ENCODE data around the gene CCDC7. TPM values are rescaled to one million over a fixed set of nuclear protein-coding genes. Genes with fewer than 3 reads are reported as not detected.
A peak's percentile ranks its signal among the peaks of the same experiment; 100 is the strongest.
"Not testable (repeated sequence)": the region's sequence is repeated elsewhere in the genome, so short reads cannot be mapped to it uniquely, and the experiment has no call there.

The CCDC7 gene
- total RNA-seq, 8 experiments from 2014 or later: 4.1 to 59.0 (median 19.5) TPM

GRCh38 chr10:32621969-32622368 is 176.0 kb downstream of the CCDC7 start:
- no peak overlapping the region for H3K4me3 ChIP-seq
- ATAC-seq (replicated peaks in 6 of 8): no peak
- WGBS, 10 experiments: 0 to 100% (median 83%) methylated on average over 1 of the region's 1 CpG; no CpG with 5 or more reads in 2 of the 10 experiments
- in situ Hi-C loops (cut with MboI; ENCODE audit: low pct_unique_long_range_greater_than_20kb in 2 of 9, low sequenced_read_pairs in 9 of 9, unreplicated experiment in 9 of 9): no loop called here
- H3K27ac ChIP-seq: no peak overlapping the region
- no peaks in the 10 kb centered on the region for H3K4me1 ChIP-seq (replicated peaks in 1 of 2)

GRCh38 chr10:32622409-32622808 is 176.5 kb downstream of the CCDC7 start:
- in situ Hi-C loops (cut with MboI; ENCODE audit: low pct_unique_long_range_greater_than_20kb in 2 of 9, low sequenced_read_pairs in 9 of 9, unreplicated experiment in 9 of 9): no loop called here
- 42 to 100% (median 79%) methylated on average over 1 to 2 of the region's 2 CpGs; no CpG with 5 or more reads in 2 of the 10 experiments for WGBS, 10 experiments
- no peak for ATAC-seq (replicated peaks in 6 of 8)
- H3K27ac ChIP-seq: no peak overlapping the region
- no peaks in the 10 kb centered on the region for H3K4me1 ChIP-seq (replicated peaks in 1 of 2)
- H3K4me3 ChIP-seq: no peak overlapping the region

DNA sequence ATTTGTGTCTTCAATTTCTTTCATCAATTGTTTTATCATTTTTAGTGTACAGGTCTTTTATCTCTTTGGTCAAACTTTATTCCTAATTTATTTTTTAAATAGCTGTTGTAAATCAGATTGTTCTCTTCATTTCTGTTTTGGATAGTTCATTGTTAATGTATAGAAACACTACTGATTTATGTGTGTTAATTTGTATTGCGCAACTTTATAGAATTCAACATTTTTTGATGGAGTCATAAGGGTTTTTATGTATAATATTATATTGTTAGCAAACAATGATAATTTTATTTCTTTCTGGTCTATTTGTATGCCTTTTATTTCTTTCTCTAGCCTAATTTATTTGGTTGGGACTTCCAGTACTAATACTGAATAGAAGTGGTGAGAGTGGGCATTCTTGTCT is 181.2 kb downstream of the CCDC7 start:
- ATAC-seq (replicated peaks in 6 of 8): no peak
- Histone ChIP-seq H3K4me3 (no peak overlapping the region), H3K27ac (no peak overlapping the region), H3K4me1 (replicated peaks in 1 of 2) (no peaks in the 10 kb centered on the region)
- 0 to 100% (median 86%) methylated on average over 1 of the region's 1 CpG; no CpG with 5 or more reads in 1 of the 10 experiments for WGBS, 10 experiments
- in situ Hi-C loops (cut with MboI; ENCODE audit: low pct_unique_long_range_greater_than_20kb in 2 of 9, low sequenced_read_pairs in 9 of 9, unreplicated experiment in 9 of 9): no loop called here

- H3K4me3 ChIP-seq: no peak overlapping the region
- in situ Hi-C loops (cut with MboI; ENCODE audit: low pct_unique_long_range_greater_than_20kb in 2 of 9, low sequenced_read_pairs in 9 of 9, unreplicated experiment in 9 of 9): no loop called here
- ATAC-seq (replicated peaks in 6 of 8): no peak
- H3K4me1 ChIP-seq (replicated peaks in 1 of 2): no peaks in the 10 kb centered on the region
- H3K27ac ChIP-seq: no peak overlapping the region
Measured at GRCh38 chr10:32629910-32630309, 184.0 kb downstream of the CCDC7 start.

- in situ Hi-C loops (cut with MboI; ENCODE audit: low pct_unique_long_range_greater_than_20kb in 2 of 9, low sequenced_read_pairs in 9 of 9, unreplicated experiment in 9 of 9): no loop called here
- Histone ChIP-seq H3K4me1 (replicated peaks in 1 of 2) (no peaks in the 10 kb centered on the region), H3K27ac (no peak overlapping the region), H3K4me3 (no peak overlapping the region)
- 38 to 100% (median 94%) methylated on average over 1 of the region's 1 CpG; no CpG with 5 or more reads in 4 of the 10 experiments for WGBS, 10 experiments
- ATAC-seq (replicated peaks in 6 of 8): no peak
Measured at GRCh38 chr10:32646535-32646934, 200.6 kb downstream of the CCDC7 start.

GRCh38 chr10:32650246-32650655 is 204.3 kb downstream of the CCDC7 start:
- in situ Hi-C loops (cut with MboI; ENCODE audit: low pct_unique_long_range_greater_than_20kb in 2 of 9, low sequenced_read_pairs in 9 of 9, unreplicated experiment in 9 of 9): no loop called here

GRCh38 chr10:32657430-32657829 is 211.5 kb downstream of the CCDC7 start:
- in situ Hi-C loops (cut with MboI; ENCODE audit: low pct_unique_long_range_greater_than_20kb in 2 of 9, low sequenced_read_pairs in 9 of 9, unreplicated experiment in 9 of 9); H3K4me1 ChIP-seq (replicated peaks in 1 of 2); H3K27ac ChIP-seq; H3K4me3 ChIP-seq; ATAC-seq (replicated peaks in 6 of 8): not testable (repeated sequence)
- 0 to 67% (median 9%) methylated on average over 1 of the region's 1 CpG; no CpG with 5 or more reads in 5 of the 10 experiments for WGBS, 10 experiments

More at GRCh38 chr10:32650246-32650655, 204.3 kb downstream of the CCDC7 start:
- ATAC-seq (replicated peaks in 6 of 8): peak in 2 of 8 experiments; percentile 31 to 46
- Histone ChIP-seq H3K4me1 (replicated peaks in 1 of 2) (no peaks in the 10 kb centered on the region), H3K4me3 (no peak overlapping the region), H3K27ac (no peak overlapping the region)
- 0 to 100% (median 92%) methylated on average over 1 of the region's 1 CpG; no CpG with 5 or more reads in 4 of the 10 experiments for WGBS, 10 experiments

GRCh38 chr10:32661346-32661745 is 215.4 kb downstream of the CCDC7 start:
- WGBS, 10 experiments: 40 to 100% (median 100%) methylated on average over 1 of the region's 2 CpGs; no CpG with 5 or more reads in 7 of the 10 experiments
- Histone ChIP-seq H3K27ac (no peak overlapping the region), H3K4me3 (no peak overlapping the region), H3K4me1 (replicated peaks in 1 of 2) (no peaks in the 10 kb centered on the region)
- no peak for ATAC-seq (replicated peaks in 6 of 8)
- in situ Hi-C loops (cut with MboI; ENCODE audit: low pct_unique_long_range_greater_than_20kb in 2 of 9, low sequenced_read_pairs in 9 of 9, unreplicated experiment in 9 of 9): no loop called here

GRCh38 chr10:32680803-32681557 is 235.0 kb downstream of the CCDC7 start:
- Histone ChIP-seq H3K27ac (no peak overlapping the region), H3K4me3 (no peak overlapping the region), H3K4me1 (replicated peaks in 1 of 2) (no peaks in the 10 kb centered on the region)
- 38 to 83% (median 50%) methylated on average over 2 to 4 of the region's 4 CpGs; no CpG with 5 or more reads in 1 of the 10 experiments for WGBS, 10 experiments
- no peak for ATAC-seq (replicated peaks in 6 of 8)
- in situ Hi-C loops (cut with MboI; ENCODE audit: low pct_unique_long_range_greater_than_20kb in 2 of 9, low sequenced_read_pairs in 9 of 9, unreplicated experiment in 9 of 9): no loop called here

GRCh38 chr10:32684291-32684690 is 238.4 kb downstream of the CCDC7 start:
- H3K4me3 ChIP-seq: no peak overlapping the region
- H3K27ac ChIP-seq: no peak overlapping the region
- in situ Hi-C loops (cut with MboI; ENCODE audit: low pct_unique_long_range_greater_than_20kb in 2 of 9, low sequenced_read_pairs in 9 of 9, unreplicated experiment in 9 of 9): no loop called here
- no peak for ATAC-seq (replicated peaks in 6 of 8)
- WGBS, 10 experiments: 100% methylated on average over 1 of the region's 2 CpGs; no CpG with 5 or more reads in 8 of the 10 experiments
- H3K4me1 ChIP-seq (replicated peaks in 1 of 2): no peaks in the 10 kb centered on the region

GRCh38 chr10:32687116-32687515 is 241.2 kb downstream of the CCDC7 start:
- H3K4me3 ChIP-seq: no peak overlapping the region
- no peak overlapping the region for H3K27ac ChIP-seq
- H3K4me1 ChIP-seq (replicated peaks in 1 of 2): peaks cover 0 to 3% of the 10 kb centered on the region in 2 donors
- ATAC-seq (replicated peaks in 6 of 8): no peak
- in situ Hi-C loops (cut with MboI; ENCODE audit: low pct_unique_long_range_greater_than_20kb in 2 of 9, low sequenced_read_pairs in 9 of 9, unreplicated experiment in 9 of 9): no loop called here

DNA sequence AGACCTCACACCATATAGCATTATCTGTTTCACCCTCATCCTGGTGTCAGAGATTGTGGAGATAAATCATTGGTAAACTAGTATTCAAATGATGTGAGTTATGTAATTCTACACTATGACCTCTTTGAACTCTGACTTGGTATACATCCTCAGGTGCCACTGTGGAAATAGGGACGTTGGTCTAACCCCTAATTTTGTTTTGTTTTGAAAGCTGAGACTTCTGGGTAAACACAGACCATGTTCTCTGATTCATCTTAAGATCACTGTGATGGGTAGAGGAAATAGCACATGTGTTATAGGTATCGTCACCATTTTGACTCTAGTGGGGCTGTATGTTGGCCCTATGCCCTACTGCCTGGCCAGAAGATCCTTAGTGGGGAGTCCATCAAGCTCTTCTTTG is 241.6 kb downstream of the CCDC7 start:
- in situ Hi-C loops (cut with MboI; ENCODE audit: low pct_unique_long_range_greater_than_20kb in 2 of 9, low sequenced_read_pairs in 9 of 9, unreplicated experiment in 9 of 9): no loop called here
- ATAC-seq (replicated peaks in 6 of 8): no peak
- Histone ChIP-seq H3K27ac (no peak overlapping the region), H3K4me3 (no peak overlapping the region), H3K4me1 (replicated peaks in 1 of 2) (peaks cover 0 to 3% of the 10 kb centered on the region in 2 donors)
- WGBS, 10 experiments: 0 to 100% (median 51%) methylated on average over 1 to 2 of the region's 2 CpGs; no CpG with 5 or more reads in 4 of the 10 experiments

DNA sequence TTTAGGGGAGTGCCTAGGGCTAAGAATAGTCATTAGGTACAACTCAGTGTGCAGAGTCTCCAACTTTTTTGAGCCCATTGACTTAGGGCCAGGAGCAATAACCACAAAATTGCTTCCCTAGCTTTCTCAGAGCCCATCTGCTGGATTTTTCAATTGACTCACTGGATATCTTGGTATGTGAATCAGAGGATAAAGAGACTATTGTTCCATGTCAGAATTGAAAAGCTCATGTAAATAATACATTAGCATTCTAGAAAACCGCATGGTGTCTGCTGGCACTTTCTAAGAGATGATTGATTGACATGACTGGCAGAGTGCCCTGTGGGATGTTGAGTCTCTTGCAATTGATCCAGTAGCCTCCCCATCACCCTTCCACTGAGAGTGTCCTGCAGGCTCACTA is 246.2 kb downstream of the CCDC7 start:
- peaks cover 0 to 3% of the 10 kb centered on the region in 2 donors for H3K4me1 ChIP-seq (replicated peaks in 1 of 2)
- in situ Hi-C loops (cut with MboI; ENCODE audit: low pct_unique_long_range_greater_than_20kb in 2 of 9, low sequenced_read_pairs in 9 of 9, unreplicated experiment in 9 of 9): no loop called here
- no peak overlapping the region for H3K4me3 ChIP-seq
- WGBS, 10 experiments: 17 to 100% (median 65%) methylated on average over 1 of the region's 1 CpG; no CpG with 5 or more reads in 4 of the 10 experiments
- ATAC-seq (replicated peaks in 6 of 8): peak; percentile 43 to 96 (median 66)
- H3K27ac ChIP-seq: no peak overlapping the region

- H3K4me3 ChIP-seq: no peak overlapping the region
- 4 to 95% (median 66%) methylated on average over 1 to 4 of the region's 4 CpGs for WGBS, 10 experiments
- no peak overlapping the region for H3K27ac ChIP-seq
- peaks cover 0 to 3% of the 10 kb centered on the region in 2 donors for H3K4me1 ChIP-seq (replicated peaks in 1 of 2)
- in situ Hi-C loops (cut with MboI; ENCODE audit: low pct_unique_long_range_greater_than_20kb in 2 of 9, low sequenced_read_pairs in 9 of 9, unreplicated experiment in 9 of 9): no loop called here
- no peak for ATAC-seq (replicated peaks in 6 of 8)
Measured at GRCh38 chr10:32693441-32693979, 247.6 kb downstream of the CCDC7 start.

Data from motor neuron (in vitro differentiated cells).